Measurements from ENCODE around the gene WDR43.

- TF ChIP-seq CTCF (IDR thresholded peaks at IDR 0.05) (no peak), POLR2AphosphoS5 (IDR thresholded peaks at IDR 0.05) (no peak), POLR2A (IDR thresholded peaks at IDR 0.05) (no peak)
These were observed 87.3 kb downstream of the WDR43 start for GRCh38 chr2:28981620-28982376.

All from transverse colon (tissue), 4 donors.